Activated T-helper 17 cell treated with anti-CD3 and anti-CD28 coated beads, Interleukin-2, amount 50 U/mL, for 72 hours (primary cell): ENCODE measurements around the gene MYH9. TPM values are rescaled to one million over a fixed set of nuclear protein-coding genes. Genes with fewer than 3 reads are reported as not detected.
A peak's percentile ranks its signal among the peaks of the same experiment; 100 is the strongest.

Experiments used
- ATAC-seq: fragments of 150-1000 bp; cut with Tn5 transposase; replicated peaks from 2 replicates; pipeline ENCODE4 v1.10.0; 2021; ENCODE audit warnings: mild to moderate bottlenecking, moderate library complexity
- H3K27ac Mint-ChIP-seq: one replicate; pipeline ENCODE4 v1.8.0; 2022; ENCODE audit warnings: mixed read lengths
- H3K27me3 Mint-ChIP-seq: one replicate; pipeline ENCODE4 v1.8.0; 2022; ENCODE audit warnings: mixed read lengths
- H3K36me3 Mint-ChIP-seq: one replicate; pipeline ENCODE4 v1.8.0; 2022; ENCODE audit warnings: low read depth, mild to moderate bottlenecking, mixed read lengths
- H3K4me1 Mint-ChIP-seq: one replicate; pipeline ENCODE4 v1.8.0; 2022; ENCODE audit warnings: mixed read lengths
- H3K4me3 Mint-ChIP-seq: one replicate; pipeline ENCODE4 v1.8.0; 2022; ENCODE audit warnings: mild to moderate bottlenecking, mixed read lengths
- H3K9me3 Mint-ChIP-seq: one replicate; pipeline ENCODE4 v1.8.0; 2022; ENCODE audit warnings: mixed read lengths
- total RNA-seq, 2 donors: library from RNA; stranded (reverse); gene quantifications; one replicate each; pipeline ENCODE4 v1.2.3, GENCODE V29; 2022

MYH9 gene
- total RNA-seq, 2 donors from 2014 or later: 782 to 800 TPM

GRCh38 chr22:36247955-36248354, 139.8 kb downstream of the MYH9 start:
- Mint-ChIP-seq H3K36me3 (peaks cover 1% of the 10 kb centered on the region), H3K27me3 (no peaks in the 10 kb centered on the region), H3K4me3 (no peak overlapping the region), H3K9me3 (no peaks in the 10 kb centered on the region), H3K27ac (no peak overlapping the region), H3K4me1 (peaks cover 15% of the 10 kb centered on the region)
- no peak for ATAC-seq

GRCh38 chr22:36246718-36247117, 141.0 kb downstream of the MYH9 start:
- Mint-ChIP-seq H3K4me1 (peaks cover 5% of the 10 kb centered on the region), H3K27ac (no peak overlapping the region), H3K4me3 (no peak overlapping the region), H3K9me3 (no peaks in the 10 kb centered on the region), H3K27me3 (no peaks in the 10 kb centered on the region), H3K36me3 (no peaks in the 10 kb centered on the region)
- no peak for ATAC-seq

- Mint-ChIP-seq H3K27me3 (no peaks in the 10 kb centered on the region), H3K4me1 (no peaks in the 10 kb centered on the region), H3K9me3 (no peaks in the 10 kb centered on the region), H3K27ac (no peak overlapping the region), H3K36me3 (no peaks in the 10 kb centered on the region), H3K4me3 (no peak overlapping the region)
- ATAC-seq: no peak
Measured at GRCh38 chr22:36245805-36246356, 141.9 kb downstream of the MYH9 start.

GRCh38 chr22:36244522-36245391, 143.0 kb downstream of the MYH9 start:
- Mint-ChIP-seq H3K36me3 (peaks cover 3% of the 10 kb centered on the region), H3K27ac (no peak overlapping the region), H3K9me3 (no peaks in the 10 kb centered on the region), H3K4me3 (no peak overlapping the region), H3K4me1 (peaks cover 8% of the 10 kb centered on the region), H3K27me3 (no peaks in the 10 kb centered on the region)
- no peak for ATAC-seq

GRCh38 chr22:36243986-36244385, 143.8 kb downstream of the MYH9 start:
- H3K36me3 Mint-ChIP-seq: peaks cover 10% of the 10 kb centered on the region
- no peak for ATAC-seq
- no peaks in the 10 kb centered on the region for H3K9me3 Mint-ChIP-seq
- no peak overlapping the region for H3K27ac Mint-ChIP-seq
- peaks cover 10% of the 10 kb centered on the region for H3K4me1 Mint-ChIP-seq
- no peak overlapping the region for H3K4me3 Mint-ChIP-seq
- H3K27me3 Mint-ChIP-seq: no peaks in the 10 kb centered on the region

- peaks cover 41% of the 10 kb centered on the region for H3K4me1 Mint-ChIP-seq
- H3K27me3 Mint-ChIP-seq: no peaks in the 10 kb centered on the region
- H3K27ac Mint-ChIP-seq: peak within 1 kb of the TSS; percentile 96
- H3K9me3 Mint-ChIP-seq: no peaks in the 10 kb centered on the region
- ATAC-seq: peak; percentile 96
- H3K36me3 Mint-ChIP-seq: peaks cover 55% of the 10 kb centered on the region
- peak within 1 kb of the TSS; percentile 98 for H3K4me3 Mint-ChIP-seq
Measured at GRCh38 chr22:36239401-36240171, 148.2 kb downstream of the MYH9 start, which contains the start of gene APOL2. Gene APOL2 (minus strand): TSS chr22:36239527. CDS start chr22:36233162, 6,365 bp downstream.

- Mint-ChIP-seq H3K36me3 (peaks cover 60% of the 10 kb centered on the region), H3K27ac (peak overlapping the region; percentile 96), H3K4me1 (peaks cover 46% of the 10 kb centered on the region), H3K9me3 (no peaks in the 10 kb centered on the region), H3K27me3 (no peaks in the 10 kb centered on the region), H3K4me3 (peak overlapping the region; percentile 98)
- ATAC-seq: no peak
Measured at GRCh38 chr22:36239150-36239400, 148.7 kb downstream of the MYH9 start.

- Mint-ChIP-seq H3K4me1 (peaks cover 50% of the 10 kb centered on the region), H3K36me3 (peaks cover 65% of the 10 kb centered on the region), H3K4me3 (peak overlapping the region; percentile 98), H3K9me3 (no peaks in the 10 kb centered on the region), H3K27me3 (no peaks in the 10 kb centered on the region), H3K27ac (peak overlapping the region; percentile 96)
- ATAC-seq: peak; percentile 8
Measured at GRCh38 chr22:36238373-36239149, 149.2 kb downstream of the MYH9 start.

GRCh38 chr22:36237462-36238372, 150.1 kb downstream of the MYH9 start:
- Mint-ChIP-seq H3K4me3 (peak overlapping the region; percentile 98), H3K4me1 (peaks cover 50% of the 10 kb centered on the region), H3K27me3 (no peaks in the 10 kb centered on the region), H3K36me3 (peaks cover 73% of the 10 kb centered on the region), H3K9me3 (no peaks in the 10 kb centered on the region), H3K27ac (peak overlapping the region; percentile 96)
- peak; percentile 27 for ATAC-seq

- Mint-ChIP-seq H3K4me1 (peaks cover 56% of the 10 kb centered on the region), H3K27ac (peak overlapping the region; percentile 61), H3K27me3 (no peaks in the 10 kb centered on the region), H3K36me3 (peaks cover 84% of the 10 kb centered on the region), H3K4me3 (peak overlapping the region; percentile 98), H3K9me3 (no peaks in the 10 kb centered on the region)
- no peak for ATAC-seq
Measured at GRCh38 chr22:36236388-36237319, 151.1 kb downstream of the MYH9 start.

GRCh38 chr22:36235585-36235984, 152.2 kb downstream of the MYH9 start:
- no peaks in the 10 kb centered on the region for H3K9me3 Mint-ChIP-seq
- H3K36me3 Mint-ChIP-seq: peaks cover 95% of the 10 kb centered on the region
- no peaks in the 10 kb centered on the region for H3K27me3 Mint-ChIP-seq
- H3K27ac Mint-ChIP-seq: peak overlapping the region; percentile 61
- peaks cover 56% of the 10 kb centered on the region for H3K4me1 Mint-ChIP-seq
- H3K4me3 Mint-ChIP-seq: peak overlapping the region; percentile 98
- ATAC-seq: no peak

- Mint-ChIP-seq H3K9me3 (no peaks in the 10 kb centered on the region), H3K36me3 (peaks cover 100% of the 10 kb centered on the region), H3K4me1 (peaks cover 49% of the 10 kb centered on the region), H3K4me3 (peak overlapping the region; percentile 98), H3K27me3 (no peaks in the 10 kb centered on the region), H3K27ac (peak overlapping the region; percentile 61)
- ATAC-seq: no peak
Measured at GRCh38 chr22:36234919-36235318, 152.8 kb downstream of the MYH9 start.
